Measurements from ENCODE around the gene TUBB6.

Gene TUBB6

GRCh38 chr18:12313530-12314245, 5.6 kb downstream of the TUBB6 start:
- in situ Hi-C loops (cut with HindIII; ENCODE audit: low sequenced_read_pairs) = no loop called here

- in situ Hi-C loops (cut with HindIII; ENCODE audit: low sequenced_read_pairs) = no loop called here
These were observed 6.7 kb downstream of the TUBB6 start for GRCh38 chr18:12314591-12315305.

GRCh38 chr18:12315490-12315889, 7.4 kb downstream of the TUBB6 start:
- in situ Hi-C loops (cut with HindIII; ENCODE audit: low sequenced_read_pairs) = no loop called here

- in situ Hi-C loops (cut with HindIII; ENCODE audit: low sequenced_read_pairs) = no loop called here
These were observed 7.9 kb downstream of the TUBB6 start for GRCh38 chr18:12315911-12316310.

DNA sequence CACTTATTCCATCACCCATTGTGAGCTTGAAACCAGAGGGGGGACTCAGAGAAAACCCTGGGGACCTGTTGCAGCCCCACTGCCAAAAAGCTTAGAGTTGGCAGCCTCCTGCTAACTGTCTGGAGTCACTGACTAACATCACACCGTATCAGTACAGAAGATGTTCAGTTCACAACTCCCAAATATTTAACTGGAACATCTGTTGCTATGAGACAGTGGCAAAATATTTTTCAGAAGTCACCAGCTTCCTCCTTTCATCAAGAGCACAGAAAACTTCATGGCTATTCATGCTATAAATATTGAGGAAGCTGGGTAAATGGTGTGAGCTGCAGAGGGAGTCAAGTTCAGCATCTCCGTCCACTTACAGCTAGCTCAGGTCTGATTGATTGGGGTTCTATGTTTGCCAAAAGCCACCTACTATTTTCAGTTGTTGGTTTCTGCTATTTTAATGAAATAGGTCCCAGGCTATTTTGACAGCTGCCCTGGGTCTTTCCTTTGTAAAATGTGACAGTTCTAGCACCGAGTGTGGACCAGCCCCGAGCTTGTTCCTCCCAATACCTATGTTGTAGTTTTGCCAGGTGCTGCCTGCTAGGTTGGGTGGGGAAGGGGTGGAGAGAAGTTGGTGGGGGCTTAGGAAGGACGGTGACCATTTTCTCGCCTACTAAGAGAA, 9.8 kb downstream of the TUBB6 start:
- in situ Hi-C loops (cut with HindIII; ENCODE audit: low sequenced_read_pairs) = no loop called here

- in situ Hi-C loops (cut with HindIII; ENCODE audit: low sequenced_read_pairs) = no loop called here
These were observed 10.3 kb downstream of the TUBB6 start for GRCh38 chr18:12318334-12318697.

- in situ Hi-C loops (cut with HindIII; ENCODE audit: low sequenced_read_pairs) = no loop called here
These were observed 10.8 kb downstream of the TUBB6 start for GRCh38 chr18:12318857-12319256.

DNA sequence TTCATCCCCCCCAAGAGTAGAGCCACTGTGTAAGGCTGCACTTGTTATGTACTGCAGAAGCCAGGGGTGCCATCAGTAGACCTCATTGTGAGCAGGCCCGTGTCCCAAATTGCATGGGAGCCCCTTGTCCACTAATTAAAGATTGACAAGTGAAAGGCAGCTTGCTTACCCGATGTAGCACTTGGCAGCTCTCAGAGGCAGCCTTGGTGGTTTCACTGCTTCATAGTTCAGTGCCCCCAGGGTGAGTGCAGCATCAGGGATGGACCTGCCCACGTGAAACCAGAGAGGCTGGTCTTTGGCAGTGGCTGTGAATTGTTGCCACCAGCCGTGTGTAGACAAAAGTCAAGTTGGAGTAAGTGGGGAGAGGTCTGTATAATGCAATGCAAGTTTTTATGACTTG, 13.3 kb downstream of the TUBB6 start:
- in situ Hi-C loops (cut with HindIII; ENCODE audit: low sequenced_read_pairs) = no loop called here

DNA sequence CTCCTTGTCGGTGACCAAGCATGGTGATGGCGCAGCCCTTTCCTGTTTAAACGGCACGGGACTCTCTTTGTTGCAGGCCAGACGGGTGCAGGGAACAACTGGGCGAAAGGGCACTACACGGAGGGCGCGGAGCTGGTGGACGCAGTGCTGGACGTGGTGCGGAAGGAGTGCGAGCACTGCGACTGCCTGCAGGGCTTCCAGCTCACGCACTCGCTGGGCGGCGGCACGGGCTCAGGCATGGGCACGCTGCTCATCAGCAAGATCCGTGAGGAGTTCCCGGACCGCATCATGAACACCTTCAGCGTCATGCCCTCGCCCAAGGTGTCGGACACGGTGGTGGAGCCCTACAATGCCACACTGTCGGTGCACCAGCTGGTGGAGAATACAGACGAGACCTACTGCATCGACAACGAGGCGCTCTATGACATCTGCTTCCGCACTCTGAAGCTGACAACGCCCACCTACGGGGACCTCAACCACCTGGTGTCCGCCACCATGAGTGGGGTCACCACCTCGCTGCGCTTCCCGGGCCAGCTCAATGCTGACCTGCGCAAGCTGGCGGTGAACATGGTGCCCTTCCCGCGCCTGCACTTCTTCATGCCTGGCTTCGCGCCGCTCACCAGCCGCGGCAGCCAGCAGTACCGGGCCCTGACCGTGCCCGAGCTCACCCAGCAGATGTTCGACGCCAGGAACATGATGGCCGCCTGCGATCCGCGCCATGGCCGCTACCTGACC, 17.1 kb downstream of the TUBB6 start:
- in situ Hi-C loops (cut with HindIII; ENCODE audit: low sequenced_read_pairs) = loop anchor here (5.0 kb wide), 1 partner anchor 42 kb away; no protein-coding TSS in a partner anchor

DNA sequence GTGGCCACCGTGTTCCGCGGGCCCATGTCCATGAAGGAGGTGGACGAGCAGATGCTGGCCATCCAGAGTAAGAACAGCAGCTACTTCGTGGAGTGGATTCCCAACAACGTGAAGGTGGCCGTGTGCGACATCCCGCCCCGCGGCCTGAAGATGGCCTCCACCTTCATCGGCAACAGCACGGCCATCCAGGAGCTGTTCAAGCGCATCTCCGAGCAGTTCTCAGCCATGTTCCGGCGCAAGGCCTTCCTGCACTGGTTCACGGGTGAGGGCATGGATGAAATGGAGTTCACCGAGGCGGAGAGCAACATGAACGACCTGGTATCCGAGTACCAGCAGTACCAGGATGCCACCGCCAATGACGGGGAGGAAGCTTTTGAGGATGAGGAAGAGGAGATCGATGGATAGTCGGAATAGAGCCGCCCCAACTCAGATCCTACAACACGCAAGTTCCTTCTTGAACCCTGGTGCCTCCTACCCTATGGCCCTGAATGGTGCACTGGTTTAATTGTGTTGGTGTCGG, 17.7 kb downstream of the TUBB6 start:
- in situ Hi-C loops (cut with HindIII; ENCODE audit: low sequenced_read_pairs) = loop anchor here (5.0 kb wide), 1 partner anchor 42 kb away; no protein-coding TSS in a partner anchor

GRCh38 chr18:12326711-12327460, 18.8 kb downstream of the TUBB6 start:
- in situ Hi-C loops (cut with HindIII; ENCODE audit: low sequenced_read_pairs) = loop anchor here (5.0 kb wide), 1 partner anchor 40 kb away; no protein-coding TSS in a partner anchor

DNA sequence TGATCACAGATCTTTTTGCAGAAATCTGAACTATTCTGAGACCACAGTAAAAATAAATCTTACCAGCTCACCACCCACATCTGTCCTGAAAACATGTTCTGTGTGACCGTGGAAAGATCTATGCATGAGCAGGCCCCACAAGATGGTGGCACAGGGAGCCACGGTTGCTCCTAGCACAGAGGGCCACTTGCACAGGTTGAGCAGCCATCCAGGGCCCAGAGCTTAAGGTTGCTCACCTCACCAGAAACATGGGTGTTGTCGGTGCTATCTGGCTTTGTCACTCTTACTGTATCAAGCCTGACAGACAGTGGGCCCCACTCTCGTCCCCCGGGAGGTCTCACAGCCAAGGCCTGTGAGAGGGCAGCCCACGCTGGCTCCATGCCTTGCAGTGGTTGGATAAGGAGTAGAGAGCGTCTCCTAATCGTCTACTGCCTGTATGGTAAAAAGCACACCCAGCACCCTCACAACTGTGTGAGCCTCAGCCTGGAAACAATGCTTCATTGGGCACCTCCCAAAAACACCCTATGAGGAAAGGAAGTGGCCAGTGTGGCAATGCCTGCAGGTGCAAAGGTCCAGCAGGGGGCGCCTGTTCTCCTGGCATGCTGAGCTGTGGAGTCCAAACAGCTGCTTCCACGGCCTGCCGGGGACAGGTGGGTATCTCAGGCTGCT, 19.6 kb downstream of the TUBB6 start:
- in situ Hi-C loops (cut with HindIII; ENCODE audit: low sequenced_read_pairs) = loop anchor here (5.0 kb wide), 1 partner anchor 40 kb away; no protein-coding TSS in a partner anchor

DNA sequence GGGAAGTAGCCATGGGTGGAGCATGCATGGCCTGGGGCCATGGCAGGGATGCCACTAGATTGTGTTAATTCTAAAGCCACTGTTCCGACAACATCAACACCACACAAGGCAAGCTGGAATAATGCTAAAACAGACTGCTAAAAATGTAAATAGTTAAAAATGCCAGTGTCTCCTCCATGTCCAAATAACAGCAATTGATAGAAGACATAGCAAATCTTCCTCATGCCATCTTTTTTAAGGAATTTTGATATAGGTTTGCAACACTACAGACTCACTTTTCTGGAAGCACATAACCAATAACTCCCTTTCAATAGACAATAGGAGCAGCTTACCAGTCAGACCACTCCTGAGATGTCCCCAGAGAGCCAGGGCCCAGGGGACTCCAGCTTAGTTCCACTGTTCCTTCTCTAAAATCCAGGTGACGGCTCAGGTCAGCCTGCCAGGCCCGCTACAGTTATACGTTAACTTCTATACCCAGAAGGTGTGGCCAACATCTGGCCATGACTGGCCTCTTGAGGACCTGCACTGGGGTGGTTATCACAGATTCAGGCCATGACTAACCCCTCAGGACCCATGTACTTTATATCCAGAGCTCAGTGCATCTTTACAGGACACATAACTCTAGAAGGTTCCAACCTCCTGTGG, 20.3 kb downstream of the TUBB6 start:
- in situ Hi-C loops (cut with HindIII; ENCODE audit: low sequenced_read_pairs) = loop anchor here (5.0 kb wide), 1 partner anchor 39 kb away; no protein-coding TSS in a partner anchor

- in situ Hi-C loops (cut with HindIII; ENCODE audit: low sequenced_read_pairs) = loop anchor here (5.0 kb wide), 1 partner anchor 38 kb away; no protein-coding TSS in a partner anchor
These were observed 21.2 kb downstream of the TUBB6 start for GRCh38 chr18:12329125-12329698.

DNA sequence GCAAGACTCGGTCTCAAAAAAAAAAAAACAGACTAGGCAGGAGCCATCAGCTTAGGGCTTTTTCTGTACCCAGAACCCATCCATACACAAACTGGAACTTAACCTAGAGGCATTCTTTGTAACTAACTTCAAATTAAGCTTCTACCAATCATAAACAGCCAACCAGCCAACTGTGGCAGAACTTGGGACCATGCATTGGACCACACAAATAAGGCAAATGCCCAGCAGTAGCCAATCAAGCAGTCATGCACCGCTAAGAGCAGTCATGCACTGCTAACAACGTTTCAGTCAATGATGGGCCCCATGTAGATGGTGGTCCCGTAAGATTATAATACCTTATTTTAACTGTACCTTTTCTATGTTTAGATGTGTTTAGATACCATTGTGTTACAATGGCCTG, 22.7 kb downstream of the TUBB6 start:
- in situ Hi-C loops (cut with HindIII; ENCODE audit: low sequenced_read_pairs) = loop anchor here (5.0 kb wide), 1 partner anchor 83 kb away; no protein-coding TSS in a partner anchor

DNA sequence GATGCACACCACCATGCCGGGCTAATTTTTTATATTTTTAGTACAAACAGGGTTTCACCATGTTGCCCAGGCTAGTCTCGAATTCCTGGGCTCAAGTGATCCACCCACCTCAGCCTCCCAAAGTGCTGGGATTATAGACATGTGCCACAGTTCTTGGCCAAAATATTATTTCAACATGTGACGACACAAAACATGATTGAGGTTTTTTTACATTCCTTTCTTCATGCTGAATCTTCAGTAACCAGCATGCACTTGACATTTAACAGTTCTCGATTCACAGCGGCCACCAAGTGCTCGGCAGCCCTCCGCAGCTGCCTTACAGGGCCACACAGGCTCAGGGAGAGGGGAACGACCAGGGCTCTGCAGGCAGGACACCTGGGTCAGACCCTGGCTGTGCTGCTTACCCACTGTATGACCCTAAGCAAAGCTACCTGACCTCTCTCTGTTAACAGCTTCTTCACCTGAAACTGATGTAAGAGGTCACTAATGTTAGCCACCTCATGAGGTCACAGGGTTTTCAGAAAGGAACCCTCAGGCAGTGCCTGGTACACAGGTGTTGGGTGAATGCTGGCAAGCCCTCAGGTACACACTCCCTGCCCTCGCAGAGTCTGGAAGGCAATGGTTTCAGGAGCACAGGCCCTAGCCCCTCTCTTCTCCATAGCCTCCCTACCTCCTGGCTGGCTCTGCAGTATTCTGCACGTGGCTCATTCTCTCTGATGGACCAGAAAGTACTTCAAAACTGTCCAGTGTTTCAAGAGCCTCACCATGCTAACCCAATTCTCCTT, 25.7 kb downstream of the TUBB6 start:
- in situ Hi-C loops (cut with HindIII; ENCODE audit: low sequenced_read_pairs) = loop anchor here (5.0 kb wide), 1 partner anchor 86 kb away; no protein-coding TSS in a partner anchor

- in situ Hi-C loops (cut with HindIII; ENCODE audit: low sequenced_read_pairs) = loop anchor here (5.0 kb wide), 1 partner anchor 87 kb away; no protein-coding TSS in a partner anchor
These were observed 26.3 kb downstream of the TUBB6 start for GRCh38 chr18:12334366-12334808.
